GM18520 (cell line): Measurements from ENCODE around the gene GRIN2A.

Source experiments
- ATAC-seq: cut with Tn5 transposase; IDR thresholded peaks from one replicate; pipeline ENCODE4 v1.9.1; 2021; ENCODE audit not compliant: unreplicated experiment

The GRIN2A gene

GRCh38 chr16:10037751-10038150, 144.5 kb downstream of the GRIN2A start:
- ATAC-seq = no peak

DNA sequence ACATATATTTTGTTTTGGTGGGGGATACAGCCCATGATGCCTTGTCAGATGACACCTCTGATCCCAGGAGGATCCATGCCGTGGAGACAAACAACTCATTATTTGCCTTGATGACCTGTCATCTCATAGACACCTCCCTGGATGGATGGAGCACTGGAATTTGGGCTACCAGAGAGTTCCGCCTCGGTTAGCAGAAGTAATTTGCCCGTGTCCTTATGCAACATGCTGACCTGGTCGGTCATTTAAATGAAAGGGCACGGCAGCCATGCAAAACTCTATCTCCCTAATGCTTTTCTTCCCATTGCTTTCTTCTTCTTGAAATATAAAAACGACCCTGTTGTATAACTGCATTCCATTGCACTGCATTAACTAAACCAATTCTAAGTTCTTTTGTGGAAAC, 145.3 kb downstream of the GRIN2A start:
- ATAC-seq = no peak

DNA sequence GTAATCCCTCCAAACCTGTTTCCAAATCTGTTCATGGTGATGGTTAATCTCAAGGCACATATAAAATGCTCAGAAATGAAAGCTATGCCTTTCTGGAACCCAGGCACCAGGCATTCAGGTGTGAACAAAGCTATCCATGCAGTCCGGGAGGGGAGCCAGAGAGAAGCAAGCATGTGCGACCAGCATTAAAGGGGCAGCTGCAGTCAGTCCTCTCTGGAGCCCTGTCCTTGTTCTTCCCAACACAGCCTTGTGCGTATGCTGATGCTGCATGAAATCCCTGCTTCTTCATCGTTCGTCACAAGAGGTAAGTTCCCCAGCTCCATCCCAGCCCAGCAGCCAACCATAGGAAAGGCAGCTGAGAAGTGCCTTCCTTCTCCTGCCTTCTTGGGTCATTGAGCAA, 148.7 kb downstream of the GRIN2A start:
- no peak for ATAC-seq

DNA sequence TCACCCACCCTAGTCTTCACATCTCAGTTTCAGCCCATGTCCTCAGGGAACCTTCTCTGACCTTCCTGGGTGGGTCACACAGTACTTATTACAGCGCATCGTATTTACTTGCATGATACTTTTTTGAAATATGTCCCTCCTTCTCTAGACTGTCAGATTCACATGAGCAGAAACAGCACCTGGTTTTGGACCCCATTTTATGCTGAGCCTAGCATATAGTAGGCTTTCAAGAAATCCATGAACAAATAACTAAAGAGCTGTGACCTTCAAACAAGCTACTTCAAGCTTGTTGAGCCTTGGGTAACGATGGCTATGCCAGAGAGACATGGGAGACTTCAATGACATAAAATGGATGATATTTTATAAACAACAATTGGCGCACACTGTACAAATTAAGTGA, 150.3 kb downstream of the GRIN2A start:
- ATAC-seq = no peak

GRCh38 chr16:10031473-10031872, 150.8 kb downstream of the GRIN2A start:
- no peak for ATAC-seq

DNA sequence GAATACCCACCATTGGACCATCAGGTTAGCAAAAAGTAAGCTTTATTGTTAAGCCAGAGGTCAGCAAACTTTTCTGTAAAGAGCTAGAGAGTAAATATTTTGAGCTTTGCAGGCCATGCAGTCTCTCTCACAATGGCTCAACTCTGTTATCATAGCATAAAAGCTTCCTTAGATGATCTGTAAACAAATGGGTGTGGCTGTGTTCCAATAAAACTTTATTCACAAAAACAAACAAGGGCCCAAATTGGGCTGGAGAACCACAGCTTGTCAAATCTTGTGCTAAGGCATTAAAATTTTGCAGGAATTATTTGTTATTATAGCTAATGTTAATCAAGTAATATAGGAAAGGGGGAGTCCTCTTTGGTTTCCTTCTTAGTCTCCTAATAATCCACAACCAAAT, 153.6 kb downstream of the GRIN2A start:
- ATAC-seq = no peak

DNA sequence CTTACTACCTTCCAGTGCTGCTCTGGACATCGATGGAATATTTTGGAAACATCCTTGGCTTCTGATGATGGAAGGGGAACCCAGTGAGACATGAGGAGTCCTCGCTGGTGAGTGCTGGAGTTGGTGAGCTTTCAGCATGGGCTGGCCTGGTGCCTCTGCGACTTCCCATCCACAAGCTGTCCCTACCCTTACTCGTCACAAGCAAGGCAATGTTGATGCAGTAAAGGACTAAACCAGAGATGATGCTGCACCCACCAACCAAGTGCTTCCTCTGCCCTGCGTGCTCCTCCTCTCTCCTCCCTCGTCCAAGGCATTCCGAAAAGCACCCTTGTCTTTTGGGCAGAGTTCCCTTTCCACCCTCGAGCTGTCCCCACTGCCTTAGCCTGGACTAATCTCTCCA, 154.7 kb downstream of the GRIN2A start:
- ATAC-seq = no peak

DNA sequence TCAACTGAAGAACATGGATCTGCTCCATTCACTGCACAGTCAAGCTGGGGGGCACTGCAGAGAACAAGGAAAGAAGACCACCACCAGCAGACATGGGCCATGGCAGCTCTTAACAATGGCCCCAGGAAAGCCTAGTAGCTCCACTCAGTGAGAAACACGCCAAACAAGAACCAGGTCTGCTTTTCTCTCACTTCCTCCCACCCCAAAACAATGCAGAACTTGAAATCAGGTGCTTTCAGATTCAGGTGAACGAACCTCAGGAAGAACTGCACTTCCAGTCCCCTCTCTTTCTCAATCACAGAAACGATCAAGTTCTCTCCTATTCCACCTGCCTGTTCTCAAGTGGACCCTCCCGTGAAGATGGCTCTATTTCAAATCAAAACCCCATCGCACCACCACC, 155.6 kb downstream of the GRIN2A start:
- no peak for ATAC-seq

DNA sequence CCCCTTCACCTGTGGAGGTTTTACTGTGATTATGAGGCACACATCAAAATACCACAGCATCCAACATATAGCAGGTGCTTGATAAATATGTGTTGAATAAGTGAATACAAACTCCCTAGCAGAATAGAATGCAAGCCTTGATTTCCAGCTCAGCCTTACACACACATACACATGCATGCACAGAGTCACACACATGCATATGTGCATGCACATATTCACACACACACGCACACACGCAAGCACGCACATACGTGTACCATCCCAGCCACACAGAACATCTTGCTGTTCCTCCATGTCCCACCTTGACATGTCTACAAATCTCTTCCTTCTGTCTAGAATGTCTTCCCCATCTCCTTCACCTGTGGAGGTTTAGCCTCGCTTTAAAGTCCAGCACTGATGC, 160.1 kb downstream of the GRIN2A start:
- ATAC-seq = no peak

DNA sequence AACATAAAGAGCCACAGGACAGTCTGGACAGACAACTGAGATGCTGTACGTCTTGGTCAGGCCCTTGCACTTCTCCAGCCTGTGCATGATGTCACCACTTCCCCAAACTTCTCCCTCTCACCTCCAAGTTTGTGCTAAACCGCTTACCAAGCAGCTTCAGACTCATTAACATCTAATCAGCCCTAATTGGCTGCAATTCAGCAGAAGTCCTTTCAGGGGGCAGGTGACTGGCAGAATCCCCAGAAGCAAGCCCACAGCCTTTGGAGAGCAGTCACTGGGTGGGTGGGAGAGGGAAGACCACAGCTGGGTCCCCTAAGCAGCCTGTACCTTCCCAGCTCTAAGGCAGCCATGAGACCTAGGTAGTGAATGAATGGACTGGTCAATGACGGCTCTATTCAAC, 161.4 kb downstream of the GRIN2A start:
- no peak for ATAC-seq

DNA sequence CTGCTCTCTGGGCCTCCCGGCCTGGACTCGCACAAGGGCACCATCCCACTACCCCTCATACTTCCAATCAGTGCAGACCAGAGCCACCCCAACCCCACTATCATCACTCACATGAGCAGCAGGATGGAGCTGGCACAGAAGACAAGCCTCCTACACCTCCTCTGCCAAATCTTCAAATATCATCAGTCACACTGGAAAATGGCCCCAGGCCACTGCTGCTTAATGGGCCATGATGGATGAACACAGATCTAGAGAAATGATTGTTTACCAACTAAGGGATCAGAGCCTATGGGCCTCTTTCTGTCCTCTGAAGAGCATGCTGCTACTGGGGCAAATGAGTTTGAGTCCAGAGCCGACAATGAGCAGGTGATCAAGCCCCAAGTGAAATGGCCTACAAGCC, 165.5 kb downstream of the GRIN2A start:
- no peak for ATAC-seq

GRCh38 chr16:10015397-10015796, 166.8 kb downstream of the GRIN2A start:
- ATAC-seq = no peak

DNA sequence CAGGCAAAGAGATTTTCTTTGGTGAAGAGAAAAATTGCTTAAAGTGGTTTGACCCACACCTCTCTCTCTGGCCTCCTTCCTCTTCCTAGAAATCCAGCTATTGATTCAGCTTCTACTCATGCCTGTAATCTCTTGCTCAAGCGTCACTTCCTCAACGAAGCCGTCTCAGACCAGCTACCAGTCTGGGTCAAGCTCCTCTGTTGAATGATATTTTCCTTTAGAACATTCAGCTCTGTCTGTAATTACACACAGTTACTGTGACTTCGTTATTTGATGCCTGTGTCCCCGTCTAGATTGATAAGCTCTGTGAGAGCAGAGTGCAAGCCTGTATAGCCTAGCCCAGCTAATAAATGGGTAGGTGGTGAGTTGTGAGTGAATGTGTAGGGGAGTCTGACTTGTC, 168.5 kb downstream of the GRIN2A start:
- ATAC-seq = no peak

GRCh38 chr16:10013364-10013763, 168.9 kb downstream of the GRIN2A start:
- ATAC-seq = no peak

DNA sequence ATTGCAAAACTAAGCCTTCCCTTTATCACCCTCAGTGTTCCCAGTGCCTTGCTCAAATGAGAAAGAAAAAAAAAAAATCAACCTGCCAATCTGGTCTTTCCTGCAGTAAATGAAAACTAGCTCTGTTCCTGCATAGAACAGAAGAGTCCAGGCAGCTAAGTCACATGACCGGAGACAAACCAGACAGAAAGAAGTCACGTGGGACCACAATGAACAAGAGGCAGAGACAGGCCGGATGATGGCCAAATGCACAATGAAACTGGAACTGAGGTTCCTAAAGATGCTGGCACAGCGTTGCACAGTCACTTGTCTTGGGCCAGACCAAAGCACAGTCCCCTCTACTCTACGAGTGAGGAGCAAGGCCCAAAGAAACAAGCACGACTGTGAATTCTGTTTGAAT, 172.5 kb downstream of the GRIN2A start:
- ATAC-seq = no peak

GRCh38 chr16:10003486-10003885, 178.7 kb downstream of the GRIN2A start:
- ATAC-seq = no peak

- ATAC-seq = no peak
These were observed 180.9 kb downstream of the GRIN2A start for GRCh38 chr16:10001258-10001775.

- ATAC-seq = no peak
These were observed 186.0 kb downstream of the GRIN2A start for GRCh38 chr16:9996221-9996620.

GRCh38 chr16:9992441-9992840, 189.8 kb downstream of the GRIN2A start:
- no peak for ATAC-seq

GRCh38 chr16:9980981-9981380, 201.2 kb downstream of the GRIN2A start:
- no peak for ATAC-seq

DNA sequence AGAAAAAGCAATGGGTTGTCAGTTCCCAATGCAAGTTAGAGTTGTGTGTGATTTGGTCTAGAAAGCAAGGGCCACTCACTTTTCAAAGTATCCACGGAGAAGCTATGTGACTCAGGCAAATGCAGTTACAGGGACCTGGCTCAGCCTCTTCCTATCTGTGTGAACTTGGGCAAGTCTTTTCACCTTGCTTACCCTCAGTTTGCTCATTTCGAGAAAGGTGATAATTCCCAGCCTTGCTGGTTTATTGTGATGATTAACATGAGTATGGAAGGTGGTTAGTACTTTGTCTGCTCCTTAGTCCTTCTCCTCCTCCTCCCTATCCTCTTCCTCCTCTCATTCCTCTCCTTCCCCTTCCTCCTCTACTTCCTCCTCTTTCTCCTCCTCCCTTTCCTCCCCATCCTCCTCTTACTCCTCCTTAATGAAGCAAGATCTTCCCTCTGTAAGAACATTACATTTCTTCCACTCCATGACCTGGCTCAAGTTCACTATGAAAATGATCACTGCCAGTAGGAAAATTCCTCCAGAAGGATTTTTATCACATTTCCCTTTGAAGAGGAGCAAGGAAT, 204.0 kb downstream of the GRIN2A start:
- no peak for ATAC-seq

DNA sequence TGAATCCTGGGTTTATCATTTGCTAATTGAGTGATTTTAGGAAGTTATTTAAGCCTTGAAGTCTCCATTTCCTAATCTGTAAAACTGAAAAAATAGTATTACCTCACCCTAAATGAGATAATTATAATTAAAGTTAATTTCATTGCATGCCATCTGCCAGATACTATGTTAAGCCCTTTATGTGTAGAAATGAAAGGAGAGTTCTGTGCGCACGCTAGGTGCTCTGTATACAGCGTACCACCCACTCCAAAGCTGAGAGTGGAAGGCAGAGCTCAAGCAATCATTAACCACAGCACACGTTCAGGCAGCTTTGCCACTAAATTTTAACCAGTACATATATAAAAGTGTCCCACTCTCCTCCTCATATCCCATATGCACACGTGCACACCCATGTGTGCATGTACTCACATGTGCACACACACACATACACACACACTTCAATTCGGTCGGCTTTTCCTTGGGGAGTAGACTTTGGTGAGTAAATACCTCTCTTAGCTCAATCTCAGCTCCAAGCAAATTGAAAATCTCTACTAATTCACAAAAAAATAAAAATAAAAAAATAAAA, 204.8 kb downstream of the GRIN2A start:
- ATAC-seq = no peak

GRCh38 chr16:9976601-9977000, 205.6 kb downstream of the GRIN2A start:
- no peak for ATAC-seq
